Brain pericyte (primary cell): ENCODE data around the gene RPS27L.
"Not testable (repeated sequence)": the region's sequence is repeated elsewhere in the genome, so short reads cannot be mapped to it uniquely, and the experiment has no call there.

Experiments used
- DNase-seq: peaks from one replicate; pipeline ENCODE4 v3.0.0-alpha.2; 2012; ENCODE audit warnings: low read depth, low spot score

RPS27L gene

GRCh38 chr15:63099581-63099980 is 57.7 kb downstream of the RPS27L start:
- not testable (repeated sequence) for DNase-seq

GRCh38 chr15:63098901-63099300 is 58.4 kb downstream of the RPS27L start:
- DNase-seq = not testable (repeated sequence)
